ENCODE results near the gene CLDN5.
"Not testable (repeated sequence)": the region's sequence is repeated elsewhere in the genome, so short reads cannot be mapped to it uniquely, and the experiment has no call there.

CLDN5 gene

DNA sequence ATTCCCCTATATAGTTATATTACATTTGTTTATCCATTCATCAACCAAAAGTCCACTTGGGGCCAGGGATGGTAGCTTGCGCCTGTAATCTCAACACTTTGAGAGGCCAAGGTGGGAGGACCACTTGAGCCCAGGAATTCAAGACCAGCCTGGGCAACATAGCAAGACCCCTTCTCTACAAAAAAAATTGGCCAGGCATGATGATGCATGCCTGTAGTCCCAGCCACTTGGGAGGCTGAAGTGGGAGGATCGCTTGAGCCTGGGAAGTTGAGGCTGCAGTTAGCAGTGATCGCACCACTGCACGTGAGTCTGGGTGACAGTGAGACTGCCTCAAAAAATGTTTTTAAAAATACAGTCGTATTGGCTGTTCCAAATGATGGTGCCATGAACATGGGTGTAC lies 24.2 kb upstream of the CLDN5 start:
- not testable (repeated sequence) for DNase-seq (ENCODE audit: low spot score)

DNA sequence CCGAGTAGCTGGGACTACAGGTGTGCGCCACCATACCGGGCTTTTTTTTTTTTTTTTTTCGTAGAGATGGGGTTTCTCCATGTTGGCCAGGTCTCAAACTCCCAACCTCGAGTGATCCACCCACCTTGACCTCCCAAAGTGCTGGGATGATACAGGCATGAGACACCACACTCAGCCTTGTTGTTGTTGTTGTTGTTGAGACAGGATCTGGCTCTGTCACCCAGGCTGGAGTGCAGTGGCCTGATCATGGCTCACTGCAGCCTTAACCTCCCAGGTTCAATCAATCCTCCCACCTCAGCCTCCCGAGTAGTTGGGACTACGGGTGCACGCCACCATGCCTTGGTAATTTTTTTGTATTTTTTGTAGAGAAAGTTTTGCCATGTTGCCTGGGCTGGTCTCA lies 23.4 kb upstream of the CLDN5 start:
- no peak for DNase-seq (ENCODE audit: low spot score)

DNA sequence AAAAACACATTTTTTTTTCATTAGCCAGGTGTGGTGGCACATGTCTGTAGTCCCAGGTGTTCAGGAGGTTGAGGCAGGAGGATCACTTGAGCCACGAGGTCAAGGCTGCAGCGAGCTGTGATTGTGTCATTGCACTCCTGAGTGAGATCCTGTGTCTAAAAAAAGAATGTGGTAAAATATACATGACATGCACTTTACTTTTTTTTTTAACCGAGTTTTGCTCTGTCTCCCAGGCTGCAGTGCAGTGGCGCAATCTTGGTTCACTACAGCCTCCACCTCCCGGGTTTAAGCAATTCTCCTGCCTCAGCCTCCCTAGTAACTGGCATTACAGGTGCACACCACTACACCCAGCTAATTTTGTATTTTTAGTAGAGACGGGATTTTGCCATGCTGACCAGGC lies 22.5 kb upstream of the CLDN5 start:
- no peak for DNase-seq (ENCODE audit: low spot score)

DNA sequence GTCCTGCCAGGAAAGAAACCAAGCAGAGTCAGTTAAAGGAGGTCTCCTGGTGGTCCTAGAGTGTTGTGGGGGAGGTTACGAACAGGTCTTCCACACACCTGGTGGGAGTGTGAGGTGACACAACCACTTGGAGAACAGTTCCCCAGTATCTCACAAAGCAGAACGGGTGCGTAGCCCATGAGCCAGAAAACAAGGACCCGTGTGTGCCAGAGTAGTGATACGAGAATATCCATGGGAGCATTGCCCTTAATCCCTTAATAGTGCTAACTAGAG lies 21.7 kb upstream of the CLDN5 start:
- no peak for DNase-seq (ENCODE audit: low spot score)

DNA sequence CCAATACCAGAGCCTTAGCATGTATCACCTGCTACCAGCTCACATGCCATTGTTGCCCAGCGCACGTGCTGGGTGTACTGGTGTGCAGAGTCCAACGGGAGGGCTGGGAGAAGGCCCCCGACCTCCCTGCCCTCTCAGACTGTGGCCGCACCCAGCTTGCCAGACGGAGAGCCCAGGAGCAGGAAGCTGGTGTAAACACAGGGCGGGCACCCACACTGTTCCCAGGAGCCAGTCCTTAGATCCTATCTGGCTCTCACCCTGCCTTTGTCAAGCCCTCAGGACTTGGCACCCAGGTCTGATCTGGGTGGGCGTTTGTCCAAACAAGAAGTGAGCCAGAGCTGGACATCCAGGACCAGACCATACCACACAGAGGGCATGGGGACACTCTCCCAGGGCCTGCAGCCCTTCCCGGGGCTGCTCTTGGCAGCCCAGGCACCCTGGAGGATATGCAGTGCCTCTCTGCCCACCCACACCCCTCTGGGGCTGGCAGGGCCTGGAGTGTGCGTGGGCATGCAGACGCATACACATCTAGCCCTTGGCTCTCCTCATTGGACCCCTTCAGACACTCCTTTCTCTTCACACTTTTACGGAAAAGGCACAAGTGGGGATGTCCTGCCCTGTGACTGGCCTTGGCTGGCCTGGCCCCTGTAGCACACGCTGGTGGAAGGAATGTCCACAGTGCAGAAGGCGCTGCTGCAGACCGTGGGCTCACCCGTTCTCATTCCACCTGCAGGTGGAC lies 19.9 kb upstream of the CLDN5 start:
- no peak for DNase-seq (ENCODE audit: low spot score)

DNA sequence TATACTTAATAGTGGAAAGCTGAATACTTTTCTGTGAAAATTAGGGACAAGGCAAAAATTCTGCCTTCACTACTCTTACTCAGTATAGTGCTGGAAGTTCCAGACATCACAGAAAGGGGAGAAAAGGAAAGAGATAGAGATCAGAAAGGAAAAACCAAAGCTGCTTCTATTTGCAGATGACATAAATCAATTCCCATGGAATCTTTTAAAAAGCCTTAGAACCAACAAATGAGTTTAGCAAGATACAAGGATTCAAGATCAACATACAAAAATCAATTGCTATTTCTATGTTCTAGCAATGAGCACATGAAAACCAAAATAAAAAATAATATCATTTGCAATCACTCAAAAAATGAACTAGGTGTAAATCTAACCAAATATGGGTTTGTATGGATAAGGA lies 16.2 kb upstream of the CLDN5 start:
- DNase-seq (ENCODE audit: low spot score) = no peak

DNA sequence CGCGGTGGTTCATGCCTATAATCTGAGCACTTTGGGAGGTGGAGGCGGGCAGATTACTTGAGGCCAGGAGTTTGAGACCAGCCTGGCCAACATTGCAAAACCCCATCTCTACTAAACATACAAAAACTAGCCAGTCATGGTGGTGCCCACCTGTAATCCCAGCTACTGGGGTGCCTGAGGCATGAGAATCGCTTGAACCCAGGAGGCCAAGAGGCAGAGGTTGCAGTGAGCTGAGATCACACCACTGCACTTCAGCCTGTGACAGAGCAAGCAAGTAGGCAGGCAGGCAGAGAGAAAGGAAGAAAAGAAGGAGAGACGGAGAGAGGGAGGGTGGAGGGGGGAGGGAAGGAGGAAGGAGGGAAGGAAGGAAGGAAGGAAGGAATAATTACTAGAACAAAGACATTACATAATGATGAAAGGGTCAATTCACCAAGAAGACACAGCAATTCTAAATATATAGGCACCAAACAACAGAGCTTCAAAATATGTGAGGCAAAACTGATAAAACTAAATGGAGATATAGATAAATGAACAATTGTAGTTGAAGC lies 13.8 kb upstream of the CLDN5 start:
- no peak for DNase-seq (ENCODE audit: low spot score)

DNA sequence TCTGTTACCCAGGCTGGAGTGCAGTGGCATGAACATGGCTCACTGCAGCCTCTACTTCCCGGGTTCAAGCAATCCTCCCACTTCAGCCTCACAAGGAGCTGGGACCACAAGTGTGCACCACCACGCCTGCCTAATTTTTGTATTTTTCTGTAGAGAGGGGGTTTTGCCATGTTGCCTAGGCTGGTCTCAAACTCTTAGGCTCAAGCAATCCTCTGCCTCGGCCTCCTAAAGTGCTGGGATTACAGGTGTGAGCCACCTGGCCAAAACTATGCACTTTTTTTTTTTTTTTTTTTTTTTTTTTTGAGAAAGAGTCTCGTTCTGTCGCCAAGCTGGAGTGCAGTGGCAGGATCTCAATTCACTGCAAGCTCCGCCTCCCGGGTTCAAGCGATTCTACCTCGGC lies 12.4 kb upstream of the CLDN5 start:
- DNase-seq (ENCODE audit: low spot score) = no peak

DNA sequence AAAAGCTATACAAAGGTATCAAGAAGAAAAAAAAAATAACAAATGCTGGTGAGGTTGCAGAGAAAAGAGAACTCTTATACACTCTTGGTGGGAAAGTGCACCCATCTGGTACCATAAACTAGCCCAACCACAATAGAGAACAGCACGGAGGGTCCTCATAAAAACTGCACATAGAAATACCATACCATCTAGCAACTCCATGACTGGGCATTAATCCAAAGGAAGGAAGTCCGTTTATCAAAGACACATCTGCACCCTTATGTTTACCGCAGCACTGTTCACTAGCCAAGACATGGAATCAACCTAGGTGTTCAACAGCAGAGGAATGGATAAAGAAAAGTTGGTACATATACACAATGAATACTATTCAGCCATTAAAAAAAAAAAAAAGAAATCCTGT lies 10.8 kb upstream of the CLDN5 start:
- DNase-seq (ENCODE audit: low spot score) = no peak

DNA sequence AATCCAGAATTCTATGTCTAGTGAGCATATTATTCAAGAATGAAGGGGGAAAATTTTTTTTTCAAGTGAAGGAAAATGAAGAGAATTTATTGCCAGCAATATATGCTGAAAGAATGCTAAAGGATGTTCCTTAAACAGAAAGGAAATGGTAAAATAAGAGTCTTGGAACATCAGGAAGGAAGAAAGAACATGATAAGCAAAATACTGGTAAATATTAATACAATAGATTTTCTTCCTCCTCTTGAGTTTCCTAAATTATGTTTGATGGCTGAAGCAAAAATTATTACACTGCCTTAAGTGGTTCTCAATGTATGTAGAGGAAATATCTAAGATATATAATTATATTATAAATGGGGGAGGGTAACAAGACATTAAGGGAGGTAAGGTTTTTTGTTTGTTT lies 9.6 kb upstream of the CLDN5 start:
- no peak for DNase-seq (ENCODE audit: low spot score)

DNA sequence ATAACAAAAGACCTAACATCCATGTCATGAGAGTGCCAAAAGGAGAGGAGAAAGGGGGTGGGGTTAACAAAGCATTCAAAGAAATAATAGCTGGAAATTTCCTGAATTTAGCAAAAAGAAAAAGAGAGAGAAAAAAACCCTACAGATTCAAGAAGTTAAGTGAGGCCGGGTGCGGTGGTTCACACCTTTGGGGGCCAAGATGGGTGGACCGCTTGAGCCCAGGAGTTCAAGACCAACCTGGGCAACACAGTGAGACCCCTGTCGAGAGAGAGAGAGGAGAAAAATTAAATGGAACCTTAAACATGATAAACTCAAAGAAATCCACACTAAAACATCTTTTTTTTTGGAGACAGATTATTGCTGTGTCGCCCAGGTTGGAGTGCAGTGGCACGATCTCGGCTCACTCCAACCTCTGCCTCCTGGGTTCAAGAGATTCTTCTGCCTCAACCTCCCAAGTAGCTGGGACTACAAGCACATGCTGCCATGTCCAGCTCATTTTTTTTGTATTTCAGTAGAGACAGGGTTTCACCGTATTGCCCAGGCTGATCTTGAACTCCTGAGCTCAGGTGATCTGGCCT lies 8.9 kb upstream of the CLDN5 start:
- DNase-seq (ENCODE audit: low spot score) = no peak

DNA sequence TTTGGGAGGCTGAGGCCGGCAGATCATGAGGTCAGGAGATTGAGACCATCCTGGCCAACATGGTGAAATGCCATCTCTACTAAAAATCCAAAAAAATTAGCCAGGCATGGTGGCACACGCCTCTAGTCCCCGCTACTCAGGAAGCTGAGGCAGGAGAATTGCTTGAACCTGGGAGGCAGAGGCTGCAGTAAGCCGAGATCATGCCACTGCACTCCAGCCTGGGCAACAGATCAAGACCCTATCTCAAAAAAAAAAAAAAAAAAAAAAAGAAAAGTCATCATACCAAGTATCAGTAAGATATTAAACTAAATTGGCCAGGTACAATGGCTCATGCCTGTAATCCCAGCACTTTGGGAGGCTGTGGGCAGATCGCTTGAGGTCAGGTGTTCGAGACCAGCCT lies 7.1 kb upstream of the CLDN5 start:
- not testable (repeated sequence) for DNase-seq (ENCODE audit: low spot score)

DNA sequence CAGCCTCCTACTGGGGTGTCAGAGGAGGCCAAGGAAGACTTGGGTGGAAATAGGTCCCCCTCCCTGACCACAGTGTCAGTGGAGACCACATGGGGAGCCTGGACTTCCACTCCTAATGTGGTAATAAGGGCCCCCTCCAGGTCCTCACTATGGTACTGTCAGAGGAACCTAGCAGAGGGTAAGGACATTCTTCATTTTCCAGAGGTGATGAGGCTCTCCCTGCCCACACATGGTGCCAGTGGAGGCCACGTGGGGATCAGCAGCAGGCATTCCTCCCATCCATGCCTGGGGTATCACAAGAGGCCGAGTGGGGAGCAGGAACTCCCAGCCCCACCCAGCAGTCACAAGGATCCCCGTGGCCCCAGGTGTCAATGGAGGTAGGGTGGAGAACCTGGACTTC lies 6.5 kb upstream of the CLDN5 start:
- no peak for DNase-seq (ENCODE audit: low spot score)

DNA sequence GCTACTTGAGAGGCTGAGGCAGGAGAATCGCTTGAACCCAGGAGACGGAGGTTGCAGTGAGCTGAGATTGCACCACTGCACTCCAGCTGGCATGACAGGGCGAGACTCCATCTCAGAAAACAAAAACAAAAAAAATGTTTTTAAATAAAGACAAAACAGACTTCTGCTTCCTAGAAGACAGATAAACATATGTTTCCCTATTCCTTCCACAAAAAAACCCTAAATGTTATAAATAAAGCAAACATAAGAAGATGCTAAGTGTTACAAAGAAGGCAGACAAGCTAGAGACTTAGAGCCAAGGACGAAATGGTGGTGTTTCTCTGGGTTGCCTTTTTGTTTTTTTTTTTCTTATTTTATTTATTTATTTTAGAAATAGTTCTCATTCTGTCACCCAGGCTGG lies 5.6 kb upstream of the CLDN5 start:
- no peak for DNase-seq (ENCODE audit: low spot score)

DNA sequence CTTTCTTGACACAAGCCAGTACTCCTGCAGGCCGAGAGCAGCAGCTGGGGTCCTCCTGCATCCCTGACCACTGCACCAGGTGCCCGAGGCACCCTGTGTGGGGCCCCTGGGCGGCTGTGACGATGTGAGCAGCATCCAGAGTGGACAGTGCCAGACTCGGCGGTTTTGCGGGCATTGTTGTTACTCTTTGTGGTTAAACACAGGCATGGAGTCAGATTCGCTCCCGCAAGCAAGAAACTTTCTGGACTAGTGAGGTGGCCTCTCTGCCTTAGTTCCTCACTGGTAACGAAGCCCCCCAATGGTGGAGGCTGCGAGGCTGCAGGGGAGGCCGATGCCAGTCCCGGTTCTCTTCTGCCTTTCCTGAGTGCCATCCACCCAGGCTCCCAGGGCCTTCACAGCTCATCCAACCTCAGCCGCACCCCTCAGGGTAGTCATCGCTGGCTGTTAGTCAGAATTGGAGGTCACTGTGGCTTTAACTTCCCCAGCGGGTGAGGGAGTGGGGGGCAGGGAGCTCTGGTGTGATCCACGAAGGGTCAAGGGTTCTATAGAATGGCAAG lies 3.7 kb upstream of the CLDN5 start:
- no peak for DNase-seq (ENCODE audit: low spot score)

DNA sequence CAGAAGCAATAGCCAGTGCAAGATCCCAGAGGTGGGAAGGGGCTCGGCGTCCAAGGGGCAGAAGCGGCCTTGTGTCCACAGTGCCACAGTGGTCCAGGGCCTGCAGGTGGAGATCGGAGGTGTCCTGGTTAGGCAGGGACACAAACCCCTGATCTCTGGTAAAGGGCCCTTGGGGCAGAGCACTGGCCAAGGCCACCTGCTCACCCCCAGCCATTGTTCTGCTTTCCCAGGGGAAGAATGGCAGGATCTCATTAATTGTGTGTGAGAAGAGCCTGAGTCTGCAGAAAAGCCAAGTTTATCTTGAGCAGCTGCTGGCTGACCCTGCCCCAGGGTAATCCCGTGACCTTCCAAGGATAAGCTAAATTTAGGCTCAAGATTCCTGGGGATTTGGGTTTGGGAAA lies 3.1 kb upstream of the CLDN5 start:
- no peak for DNase-seq (ENCODE audit: low spot score)

DNA sequence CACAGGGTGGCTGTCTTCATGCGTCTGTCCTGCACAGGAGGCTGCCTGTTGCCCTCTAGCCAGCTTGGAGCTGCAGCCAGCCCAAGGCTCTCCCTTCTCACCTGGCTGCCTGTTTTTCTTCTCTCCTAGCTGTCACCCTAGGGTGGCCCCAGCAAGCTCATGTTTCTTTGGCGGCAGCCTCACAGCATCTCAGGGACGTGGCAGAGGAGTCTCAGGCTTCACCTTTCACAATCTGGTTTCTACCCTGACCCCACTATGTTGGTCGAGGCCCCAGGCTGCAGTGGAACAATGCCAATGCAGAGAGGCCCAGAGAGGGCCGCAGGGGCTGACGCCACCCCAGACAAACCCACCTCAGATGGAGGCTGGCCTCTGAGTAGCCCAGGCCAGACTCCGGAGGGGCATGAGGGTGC lies 2.5 kb upstream of the CLDN5 start:
- no peak for DNase-seq (ENCODE audit: low spot score)

DNA sequence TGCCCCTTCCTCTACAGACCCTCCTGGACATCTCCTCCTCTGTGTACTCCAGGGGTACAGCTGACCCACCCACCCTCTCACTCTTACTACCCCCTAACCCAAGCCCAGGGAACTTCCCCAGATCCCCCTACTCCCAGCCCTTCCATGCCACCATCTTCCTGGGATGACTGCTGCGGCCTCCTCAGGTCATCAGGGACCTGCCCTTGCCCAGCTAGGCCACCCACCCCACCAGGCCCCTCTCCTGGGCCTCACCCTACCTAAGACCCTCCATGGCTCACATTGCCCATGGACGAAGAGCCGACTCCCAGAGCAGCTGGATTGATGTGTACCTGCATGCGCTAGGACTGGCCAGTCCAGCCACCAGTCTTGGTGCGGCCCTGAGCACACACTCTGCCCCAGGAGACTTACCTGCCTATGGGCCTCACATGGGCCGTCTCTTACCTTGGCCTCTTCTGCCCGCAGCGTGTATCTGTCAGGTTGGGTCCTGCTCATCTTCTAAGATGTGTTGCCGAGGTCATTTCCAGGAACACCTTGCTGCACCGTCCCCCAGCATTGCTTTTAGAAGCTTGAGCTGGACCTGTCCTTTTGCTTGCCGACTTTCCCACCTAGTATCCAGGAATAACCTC lies 2.0 kb upstream of the CLDN5 start:
- DNase-seq (ENCODE audit: low spot score) = no peak

DNA sequence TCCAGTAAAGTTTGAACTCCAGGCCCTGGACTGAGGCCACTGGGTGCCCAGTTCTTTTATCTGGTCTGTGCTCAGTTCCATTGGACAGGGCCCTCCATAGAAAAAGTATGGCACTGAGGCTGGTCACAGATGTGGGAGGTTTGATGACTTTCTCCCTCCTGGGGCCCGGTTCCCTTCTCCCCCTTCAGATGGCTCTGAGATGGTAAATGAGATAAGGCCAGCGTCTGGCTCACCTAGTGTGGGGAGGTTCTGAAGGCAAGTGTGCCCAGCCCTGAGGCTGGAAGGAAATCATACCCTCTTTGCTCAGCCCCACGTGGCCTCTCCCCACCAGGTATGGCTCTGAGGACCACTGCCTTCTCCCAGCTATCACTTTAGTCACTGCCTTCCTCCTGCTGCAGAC lies 1.5 kb upstream of the CLDN5 start:
- no peak for DNase-seq (ENCODE audit: low spot score)

DNA sequence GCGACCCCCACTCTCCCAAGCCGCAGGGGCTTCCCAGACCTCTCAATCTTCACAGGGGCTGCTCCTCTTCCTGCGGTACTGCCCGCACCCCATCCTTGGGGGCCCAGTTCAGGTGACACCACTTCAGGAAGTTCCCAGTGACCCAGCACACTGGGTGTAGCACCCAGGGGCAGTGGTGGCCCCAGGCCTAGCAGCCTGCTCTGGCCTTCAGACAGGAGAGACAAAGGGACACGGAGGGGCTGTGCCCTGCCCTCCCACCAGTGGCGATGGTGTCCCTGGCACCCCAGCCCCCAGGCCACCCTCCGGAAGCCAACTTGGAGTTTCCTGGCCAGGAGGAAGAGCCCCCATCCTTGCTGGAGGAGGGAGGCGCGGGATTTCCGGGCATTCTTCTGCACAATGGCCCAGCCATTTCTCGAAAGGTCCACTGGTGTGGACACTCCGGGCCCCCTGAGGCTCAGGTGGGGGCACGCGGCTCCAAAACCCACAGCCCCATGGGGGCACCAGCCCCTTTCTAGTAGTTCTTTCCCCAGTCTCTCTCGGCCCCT lies 978 bp upstream of the CLDN5 start:
- no peak for DNase-seq (ENCODE audit: low spot score)

DNA sequence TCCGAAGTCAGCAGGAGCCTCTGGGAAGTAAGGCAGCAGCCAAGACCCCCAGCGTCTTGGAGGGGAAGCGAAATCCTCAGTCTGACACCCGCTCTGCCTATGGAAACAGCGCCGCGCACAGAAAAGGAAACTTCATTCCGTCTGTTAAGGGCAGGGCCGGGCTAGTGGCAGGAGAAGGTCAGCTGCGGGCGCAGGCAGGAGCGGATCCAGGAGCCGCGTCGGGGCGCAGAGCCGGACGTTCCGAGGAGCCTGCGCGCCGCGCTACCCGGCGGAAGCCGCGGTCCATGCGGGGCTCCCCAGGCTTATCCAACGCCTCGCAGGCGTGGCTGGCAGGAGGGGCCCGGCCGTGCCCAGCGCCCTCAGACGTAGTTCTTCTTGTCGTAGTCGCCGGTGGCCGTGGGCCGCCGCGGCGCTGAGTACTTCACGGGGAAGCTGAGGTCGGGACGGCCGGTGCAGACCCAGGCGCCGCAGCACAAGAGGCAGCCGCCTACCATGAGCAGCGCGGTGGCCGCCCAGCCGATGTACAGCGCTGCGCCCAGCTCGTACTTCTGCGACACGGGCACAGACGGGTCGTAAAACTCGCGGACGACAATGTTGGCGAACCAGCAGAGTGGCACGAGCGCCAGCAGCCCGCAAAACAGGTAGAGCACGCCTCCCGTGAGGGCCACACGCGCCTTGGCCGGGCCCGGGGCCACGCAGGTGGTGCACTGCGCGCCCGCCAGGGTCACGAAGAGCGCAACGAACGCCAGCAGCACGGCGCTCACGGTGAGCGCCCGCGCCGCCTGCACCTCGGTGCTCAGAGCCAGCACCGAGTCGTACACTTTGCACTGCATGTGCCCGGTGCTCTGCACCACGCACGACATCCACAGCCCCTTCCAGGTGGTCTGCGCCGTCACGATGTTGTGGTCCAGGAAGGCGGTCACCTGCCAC lies 705 bp downstream of the CLDN5 start:
- DNase-seq (ENCODE audit: low spot score) = no peak

DNA sequence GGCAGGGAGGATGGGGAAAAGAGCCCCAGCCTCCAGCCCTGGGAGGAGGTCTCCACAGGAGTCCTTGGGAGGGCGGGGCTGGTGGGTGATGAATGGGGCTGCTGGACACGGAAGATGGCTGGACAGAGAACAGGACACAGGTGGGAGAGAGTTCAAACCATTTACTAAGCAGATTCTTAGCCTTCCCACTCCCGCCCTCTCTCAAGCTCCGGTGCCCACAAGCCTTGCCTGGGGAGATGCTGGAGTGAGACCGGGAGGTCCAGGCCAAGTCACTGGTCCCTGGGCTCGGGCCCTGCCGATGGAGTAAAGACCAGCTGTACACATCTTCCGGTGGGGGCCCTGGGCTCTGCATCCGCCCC lies 1.4 kb downstream of the CLDN5 start:
- no peak for DNase-seq (ENCODE audit: low spot score)

All from left forelimb (tissue), 1 donor.